Coronary artery (tissue), 2 donors: ENCODE data around the gene MAD1L1.

Experiments
- DNase-seq: peaks from one replicate; pipeline ENCODE4 v3.0.0-alpha.2; 2017; ENCODE audit warnings: low spot score
- H3K27ac ChIP-seq, 2 donors: fragments of 200-600 bp; sonication (generic); one replicate each; pipeline ENCODE4 v1.5.1; 2016 to 2019
- H3K4me3 ChIP-seq: fragments of 200-600 bp; sonication (generic); 2 replicates; pipeline ENCODE4 v1.5.1; 2016; ENCODE audit warnings: mild to moderate bottlenecking, moderate library complexity
- CTCF ChIP-seq: fragments of 200-600 bp; sonication (generic); IDR thresholded peaks from one replicate; pipeline ENCODE4 v1.5.1; 2019; ENCODE audit warnings: antibody characterized with exemption

MAD1L1 gene

GRCh38 chr7:2203766-2204300 is 28.9 kb downstream of the MAD1L1 start:
- TF ChIP-seq CTCF, result no peak
- DNase-seq, result no peak
- H3K4me3 ChIP-seq, result no peak overlapping the region
- H3K27ac ChIP-seq, result no peak overlapping the region

GRCh38 chr7:2202901-2203765 is 29.6 kb downstream of the MAD1L1 start:
- Histone ChIP-seq H3K27ac (no peak overlapping the region), H3K4me3 (no peak overlapping the region)
- no peak for TF ChIP-seq CTCF
- DNase-seq, result no peak

GRCh38 chr7:2202361-2202761 is 30.4 kb downstream of the MAD1L1 start:
- H3K27ac ChIP-seq, result no peak overlapping the region
- peak; percentile 63 for DNase-seq
- no peak for TF ChIP-seq CTCF
- no peak overlapping the region for H3K4me3 ChIP-seq

- DNase-seq, result peak; percentile 57
- H3K4me3 ChIP-seq, result no peak overlapping the region
- TF ChIP-seq CTCF, result no peak
- H3K27ac ChIP-seq, result no peak overlapping the region
Measured at GRCh38 chr7:2201686-2202360, 30.9 kb downstream of the MAD1L1 start.

GRCh38 chr7:2201128-2201527 is 31.6 kb downstream of the MAD1L1 start:
- DNase-seq, result no peak
- no peak overlapping the region for H3K27ac ChIP-seq
- TF ChIP-seq CTCF, result no peak

GRCh38 chr7:2200584-2200980 is 32.2 kb downstream of the MAD1L1 start:
- Histone ChIP-seq H3K27ac (no peak overlapping the region), H3K4me3 (no peak overlapping the region)
- no peak for TF ChIP-seq CTCF
- DNase-seq, result no peak

More at GRCh38 chr7:2201128-2201527, 31.6 kb downstream of the MAD1L1 start:
- no peak overlapping the region for H3K4me3 ChIP-seq
